GM13976 (cell line): ENCODE data around the gene PPP1R9B.

Source experiments
- DNase-seq: peaks from one replicate; pipeline ENCODE4 v3.0.0; 2012; ENCODE audit warnings: low spot score
- in situ Hi-C: fragments of 300-500 bp; cut with MboI; formaldehyde crosslinking; loops from one replicate; pipeline ENCODE4 v1.12.0; 2022; ENCODE audit warnings: low sequenced_read_pairs, mixed read lengths, inconsistent platforms; ENCODE audit not compliant: unreplicated experiment
- TF ChIP-seq, protein P1 (sequence below): IDR thresholded peaks from 2 replicates; pipeline ENCODE4 v1.5.1; 2012; ENCODE audit warnings: borderline replicate concordance, mild to moderate bottlenecking; ENCODE audit not compliant: insufficient read depth; ENCODE audit errors: extremely low read depth, missing control alignments, control extremely low read depth

The PPP1R9B gene

DNA sequence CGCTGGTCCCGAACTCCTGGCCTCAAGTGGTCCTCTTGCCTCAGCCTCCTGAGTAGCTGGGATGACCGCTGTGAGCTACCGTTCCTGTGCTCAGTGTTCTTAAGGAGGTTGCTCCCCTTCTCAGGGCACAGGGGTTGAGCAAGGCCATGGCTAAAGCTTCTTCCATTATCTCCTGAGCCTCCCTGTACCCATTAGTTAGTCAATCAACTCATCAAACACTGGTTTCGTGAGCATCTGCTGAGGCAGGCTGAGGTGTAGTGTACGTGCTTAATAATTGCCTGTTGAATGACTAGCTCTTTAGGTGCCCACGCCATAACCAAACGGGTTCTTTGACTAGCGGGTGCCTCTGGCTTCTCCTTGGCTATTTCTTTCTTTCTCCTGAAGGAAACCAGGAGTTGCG lies 27.0 kb upstream of the PPP1R9B start:
- TF ChIP-seq, protein P1, sequence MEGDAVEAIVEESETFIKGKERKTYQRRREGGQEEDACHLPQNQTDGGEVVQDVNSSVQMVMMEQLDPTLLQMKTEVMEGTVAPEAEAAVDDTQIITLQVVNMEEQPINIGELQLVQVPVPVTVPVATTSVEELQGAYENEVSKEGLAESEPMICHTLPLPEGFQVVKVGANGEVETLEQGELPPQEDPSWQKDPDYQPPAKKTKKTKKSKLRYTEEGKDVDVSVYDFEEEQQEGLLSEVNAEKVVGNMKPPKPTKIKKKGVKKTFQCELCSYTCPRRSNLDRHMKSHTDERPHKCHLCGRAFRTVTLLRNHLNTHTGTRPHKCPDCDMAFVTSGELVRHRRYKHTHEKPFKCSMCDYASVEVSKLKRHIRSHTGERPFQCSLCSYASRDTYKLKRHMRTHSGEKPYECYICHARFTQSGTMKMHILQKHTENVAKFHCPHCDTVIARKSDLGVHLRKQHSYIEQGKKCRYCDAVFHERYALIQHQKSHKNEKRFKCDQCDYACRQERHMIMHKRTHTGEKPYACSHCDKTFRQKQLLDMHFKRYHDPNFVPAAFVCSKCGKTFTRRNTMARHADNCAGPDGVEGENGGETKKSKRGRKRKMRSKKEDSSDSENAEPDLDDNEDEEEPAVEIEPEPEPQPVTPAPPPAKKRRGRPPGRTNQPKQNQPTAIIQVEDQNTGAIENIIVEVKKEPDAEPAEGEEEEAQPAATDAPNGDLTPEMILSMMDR, result no peak
- no peak for DNase-seq
- in situ Hi-C loops, result no loop called here

DNA sequence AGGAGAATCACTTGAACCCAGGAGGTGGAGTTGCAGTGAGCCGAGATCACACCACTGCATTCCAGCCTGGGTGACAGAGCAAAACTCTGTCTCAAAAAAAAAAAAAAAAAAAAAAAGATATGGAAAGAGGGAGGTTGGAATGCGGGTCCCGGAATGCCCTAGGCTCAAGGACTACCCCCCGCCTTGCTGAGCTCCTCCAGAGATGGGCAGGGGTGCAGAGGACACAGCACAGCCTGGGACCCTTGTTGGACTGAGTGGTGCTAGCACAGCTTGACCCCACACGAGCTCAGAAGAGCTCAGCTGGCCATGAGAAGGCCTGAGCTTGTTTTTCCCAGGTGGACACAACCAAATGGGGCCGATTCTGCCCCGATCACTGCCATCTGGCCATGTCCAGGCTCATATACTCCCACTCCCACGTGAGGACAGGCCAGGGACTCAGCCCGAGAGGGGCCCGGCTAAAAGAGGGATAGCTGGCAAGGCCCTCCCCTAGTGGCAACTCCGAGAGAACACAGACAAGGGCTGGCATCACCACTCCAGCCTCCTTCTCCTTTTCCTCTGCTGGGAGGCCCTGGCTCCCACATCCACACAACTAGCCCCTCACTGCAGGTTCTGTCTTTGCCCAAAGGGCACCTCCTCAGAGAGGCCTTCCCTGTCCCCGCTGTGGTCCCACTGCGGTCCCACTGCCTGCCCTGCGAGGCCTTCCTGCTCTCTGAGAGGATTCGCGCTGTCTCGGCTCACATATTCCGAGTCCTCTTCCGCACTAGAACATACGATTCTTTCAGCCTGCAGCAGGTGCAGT lies 26.3 kb upstream of the PPP1R9B start:
- in situ Hi-C loops, result no loop called here
- TF ChIP-seq, protein P1, result no peak
- no peak for DNase-seq

DNA sequence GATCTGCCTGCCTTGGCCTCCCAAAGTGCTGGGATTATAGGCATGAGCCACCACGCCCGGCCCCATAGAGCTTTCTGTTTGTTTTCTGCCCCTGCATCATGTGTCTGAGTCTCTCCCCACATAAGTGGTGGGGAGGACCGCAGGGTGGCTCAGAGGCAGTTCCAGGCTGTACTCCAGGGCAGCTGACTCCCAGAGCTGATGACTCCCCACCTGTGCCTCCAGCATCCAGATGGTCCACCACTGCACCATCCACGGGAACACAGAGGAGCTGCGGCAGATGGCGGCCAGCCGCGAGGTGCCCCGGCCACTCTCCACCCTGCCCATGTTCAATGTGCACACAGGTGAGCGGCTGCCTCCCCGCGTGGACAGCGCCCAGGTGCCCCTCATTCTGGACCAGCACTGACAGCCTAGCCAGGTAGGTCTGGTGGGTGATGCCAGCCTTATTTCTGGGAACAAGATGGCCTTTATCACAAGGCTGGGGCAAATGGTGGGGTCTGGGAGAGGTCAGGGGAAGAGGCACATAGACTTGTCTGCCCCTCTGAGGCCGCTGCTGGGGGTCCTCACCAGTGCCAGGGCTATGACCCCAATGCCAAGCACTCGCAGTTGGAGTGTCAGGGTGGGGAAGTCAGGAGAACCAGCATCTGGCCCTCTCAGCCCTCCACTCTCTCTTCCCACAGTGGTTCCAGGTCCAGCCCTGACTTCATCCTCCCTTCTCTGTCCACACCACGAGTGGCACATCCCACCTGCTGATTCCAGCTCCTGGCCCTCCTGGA lies 24.7 kb upstream of the PPP1R9B start:
- in situ Hi-C loops, result no loop called here
- no peak for DNase-seq
- TF ChIP-seq, protein P1, result no peak

DNA sequence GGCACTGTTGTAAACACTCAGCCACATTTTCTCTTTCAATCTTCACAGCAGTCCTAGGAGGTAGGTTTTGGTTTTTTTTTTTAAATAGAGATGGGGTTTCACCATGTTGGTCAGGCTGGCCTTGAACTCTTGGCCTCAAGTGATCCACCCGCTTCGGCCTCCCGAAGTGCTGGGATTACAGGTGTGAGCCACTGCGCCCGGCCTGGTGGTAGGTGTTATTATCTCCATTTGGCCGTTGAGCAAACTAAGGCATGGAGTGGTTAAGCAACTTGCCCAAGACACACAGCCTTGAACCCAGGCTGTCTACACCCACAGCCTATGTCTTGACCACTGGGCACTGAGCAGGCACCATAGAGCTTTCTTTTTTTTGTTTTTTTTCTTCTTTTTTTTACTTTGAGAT lies 24.0 kb upstream of the PPP1R9B start:
- DNase-seq, result no peak
- TF ChIP-seq, protein P1, result no peak
- in situ Hi-C loops, result no loop called here

DNA sequence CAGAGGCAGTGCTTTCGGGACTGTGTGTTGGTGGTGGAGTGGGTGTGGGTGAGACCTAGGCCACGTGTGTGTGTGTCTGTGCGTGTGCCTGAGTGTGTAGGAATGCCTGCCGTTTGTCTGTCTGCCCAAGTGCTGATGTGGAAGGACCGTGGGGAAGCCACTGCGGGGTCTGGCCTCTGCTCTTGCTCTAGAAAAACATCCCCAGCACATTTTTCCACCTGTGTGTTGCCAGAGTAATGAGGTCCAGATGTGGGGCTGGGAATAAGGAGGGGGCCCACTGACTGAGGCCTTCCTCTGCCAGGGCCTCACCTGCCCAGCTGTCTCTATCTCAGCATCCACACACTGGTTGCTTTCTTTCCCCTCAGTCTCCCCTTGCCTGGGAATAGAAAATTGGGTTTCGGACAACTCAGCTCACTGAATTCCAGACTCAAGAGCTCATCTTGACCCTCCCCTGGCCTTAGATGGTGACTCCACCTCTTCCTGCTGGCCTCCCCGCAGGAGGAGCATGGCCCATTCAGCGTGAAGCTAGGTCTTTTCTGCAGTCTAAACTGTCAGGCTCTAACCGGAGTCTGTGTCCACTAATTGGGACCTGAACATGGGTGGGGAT lies 23.0 kb upstream of the PPP1R9B start:
- TF ChIP-seq, protein P1, result no peak
- no peak for DNase-seq
- in situ Hi-C loops, result no loop called here

DNA sequence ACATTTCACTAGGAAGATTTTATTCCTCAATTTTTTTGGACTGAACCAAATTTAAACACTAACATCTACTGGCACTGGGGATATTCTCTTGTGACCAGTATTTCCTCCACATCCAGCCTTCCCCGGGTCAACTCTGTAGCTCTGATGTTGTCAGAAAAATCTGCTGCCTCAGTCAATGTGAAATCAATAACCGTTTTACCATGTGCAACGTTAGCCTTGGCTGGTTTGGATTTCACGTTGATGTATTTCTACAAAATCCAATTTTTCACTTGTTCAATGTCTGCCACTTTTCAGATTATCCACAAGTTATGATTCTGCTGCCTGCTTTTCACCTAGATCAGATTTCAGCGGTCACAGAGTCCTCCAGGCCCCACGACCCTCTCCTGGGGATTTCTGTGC lies 22.5 kb upstream of the PPP1R9B start:
- no peak for DNase-seq
- in situ Hi-C loops, result no loop called here
- TF ChIP-seq, protein P1, result no peak
